GM12801 (cell line): ENCODE data around the gene STAC2.

ENCODE experiments used
- TF ChIP-seq, protein P1 (sequence below): IDR thresholded peaks from one replicate; pipeline ENCODE4 v1.5.1; 2011; ENCODE audit warnings: control low read depth; ENCODE audit not compliant: insufficient read length; ENCODE audit errors: extremely low read depth

The STAC2 gene

DNA sequence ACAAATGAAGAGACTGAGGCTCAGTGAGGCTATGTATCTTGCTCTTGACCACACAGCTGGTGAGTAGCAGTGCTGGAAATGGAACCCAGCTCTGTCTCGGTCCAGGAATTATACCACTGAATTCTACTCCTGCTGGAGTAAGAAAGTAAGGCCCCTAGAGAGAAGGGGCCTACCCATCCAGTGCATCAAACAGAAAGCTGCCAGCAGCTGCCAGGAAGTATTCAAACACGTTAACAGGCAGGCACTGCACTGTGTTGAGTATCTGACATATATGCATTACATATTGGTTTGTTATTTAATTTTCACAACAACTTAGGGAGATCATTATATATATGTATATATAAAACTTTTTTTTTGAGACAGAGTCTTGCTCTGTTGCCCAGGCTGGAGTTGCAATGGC lies 63.8 kb downstream of the STAC2 start:
- TF ChIP-seq, protein P1, sequence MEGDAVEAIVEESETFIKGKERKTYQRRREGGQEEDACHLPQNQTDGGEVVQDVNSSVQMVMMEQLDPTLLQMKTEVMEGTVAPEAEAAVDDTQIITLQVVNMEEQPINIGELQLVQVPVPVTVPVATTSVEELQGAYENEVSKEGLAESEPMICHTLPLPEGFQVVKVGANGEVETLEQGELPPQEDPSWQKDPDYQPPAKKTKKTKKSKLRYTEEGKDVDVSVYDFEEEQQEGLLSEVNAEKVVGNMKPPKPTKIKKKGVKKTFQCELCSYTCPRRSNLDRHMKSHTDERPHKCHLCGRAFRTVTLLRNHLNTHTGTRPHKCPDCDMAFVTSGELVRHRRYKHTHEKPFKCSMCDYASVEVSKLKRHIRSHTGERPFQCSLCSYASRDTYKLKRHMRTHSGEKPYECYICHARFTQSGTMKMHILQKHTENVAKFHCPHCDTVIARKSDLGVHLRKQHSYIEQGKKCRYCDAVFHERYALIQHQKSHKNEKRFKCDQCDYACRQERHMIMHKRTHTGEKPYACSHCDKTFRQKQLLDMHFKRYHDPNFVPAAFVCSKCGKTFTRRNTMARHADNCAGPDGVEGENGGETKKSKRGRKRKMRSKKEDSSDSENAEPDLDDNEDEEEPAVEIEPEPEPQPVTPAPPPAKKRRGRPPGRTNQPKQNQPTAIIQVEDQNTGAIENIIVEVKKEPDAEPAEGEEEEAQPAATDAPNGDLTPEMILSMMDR: no peak
